HEK293T (cell line): ENCODE measurements around the gene GALNT13.

Experiments
- CTCF ChIA-PET: fragments of 350-600 bp; formaldehyde crosslinking; extraction: SDS; loops from one replicate; lab custom pipeline; 2021; ENCODE audit warnings: antibody characterized with exemption, inconsistent platforms; lab: Yijun Ruan, JAX
- POLR2A ChIA-PET: fragments of 350-600 bp; formaldehyde crosslinking; extraction: SDS; loops from one replicate; lab custom pipeline; 2020; ENCODE audit warnings: antibody characterized with exemption, inconsistent platforms; lab: Yijun Ruan, JAX
- DNase-seq: peaks from one replicate; pipeline ENCODE4 v3.0.0; 2012; ENCODE audit warnings: mixed read lengths; ENCODE audit errors: extremely low spot score
- ARNT ChIP-seq: fragments of 450-650 bp; IDR thresholded peaks from 2 replicates; pipeline ENCODE4 v1.6.1; 2017; ENCODE audit warnings: mild to moderate bottlenecking
- BHLHE40 ChIP-seq: fragments of 450-650 bp; IDR thresholded peaks from 2 replicates; pipeline ENCODE4 v1.6.1; 2016; ENCODE audit warnings: mild to moderate bottlenecking, moderate library complexity, borderline replicate concordance
- CTBP1 ChIP-seq: fragments of 450-650 bp; IDR thresholded peaks from 2 replicates; pipeline ENCODE4 v1.6.1; 2016; ENCODE audit warnings: borderline replicate concordance
- ELF4 ChIP-seq: fragments of 450-650 bp; IDR thresholded peaks from 2 replicates; pipeline ENCODE4 v1.6.1; 2017; ENCODE audit warnings: antibody characterized with exemption
- FOXA1 ChIP-seq: fragments of 450-650 bp; IDR thresholded peaks from 2 replicates; pipeline ENCODE4 v1.6.1; 2016; ENCODE audit warnings: mild to moderate bottlenecking
- FOXK2 ChIP-seq: fragments of 450-650 bp; IDR thresholded peaks from 2 replicates; pipeline ENCODE4 v1.6.1; 2016; ENCODE audit warnings: mild to moderate bottlenecking
- FOXM1 ChIP-seq: fragments of 450-650 bp; IDR thresholded peaks from 2 replicates; pipeline ENCODE4 v1.6.1; 2017; ENCODE audit warnings: mild to moderate bottlenecking, borderline replicate concordance
- HDGF ChIP-seq: fragments of 450-650 bp; IDR thresholded peaks from 2 replicates; pipeline ENCODE4 v1.6.1; 2017; ENCODE audit warnings: antibody characterized with exemption, borderline replicate concordance
- L3MBTL2 ChIP-seq: fragments of 450-650 bp; conservative IDR thresholded peaks from 2 replicates; pipeline ENCODE4 v1.6.1; 2016; ENCODE audit warnings: mild to moderate bottlenecking
- LEF1 ChIP-seq: fragments of 450-650 bp; IDR thresholded peaks from 2 replicates; pipeline ENCODE4 v1.6.1; 2017; ENCODE audit warnings: mild to moderate bottlenecking, borderline replicate concordance
- NFRKB ChIP-seq: fragments of 450-650 bp; IDR thresholded peaks from 2 replicates; pipeline ENCODE4 v1.6.1; 2016; ENCODE audit warnings: mild to moderate bottlenecking, moderate library complexity
- PKNOX1 ChIP-seq: fragments of 450-650 bp; IDR thresholded peaks from 2 replicates; pipeline ENCODE4 v1.6.1; 2016
- SP1 ChIP-seq: fragments of 450-650 bp; IDR thresholded peaks from 2 replicates; pipeline ENCODE4 v1.6.1; 2017
- SUZ12 ChIP-seq: fragments of 450-650 bp; IDR thresholded peaks from 2 replicates; pipeline ENCODE4 v1.6.1; 2016; ENCODE audit warnings: mild to moderate bottlenecking
- TARDBP ChIP-seq: fragments of 450-650 bp; IDR thresholded peaks from 2 replicates; pipeline ENCODE4 v1.6.1; 2016
- ZNF384 ChIP-seq: fragments of 450-650 bp; IDR thresholded peaks from 2 replicates; pipeline ENCODE4 v1.6.1; 2016

Gene GALNT13

DNA sequence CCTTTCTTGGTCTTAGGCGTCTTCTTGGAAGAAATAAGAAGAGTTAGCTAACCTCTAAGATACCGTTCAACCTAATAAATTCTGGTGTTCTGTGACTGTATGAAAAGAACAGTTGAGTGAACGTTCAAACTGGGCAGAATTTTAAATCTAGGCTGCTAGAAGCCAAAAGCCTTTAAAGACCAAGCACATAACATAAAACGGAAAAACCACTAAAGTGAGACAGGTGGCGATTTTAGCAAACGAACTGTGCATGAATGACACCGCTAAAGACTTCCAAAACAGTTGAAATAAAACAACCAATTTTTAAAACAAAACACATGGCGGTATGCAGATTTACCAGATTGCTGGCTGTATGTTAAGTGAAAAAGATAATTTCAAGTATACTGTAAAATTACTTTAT, 73.1 kb downstream of the GALNT13 start:
- POLR2A ChIA-PET, result no interaction called here
- TF ChIP-seq ARNT (no peak), TARDBP (no peak), SP1 (no peak), ELF4 (no peak), HDGF (no peak)
- DNase-seq, result no peak
- CTCF ChIA-PET, result no interaction called here

GRCh38 chr2:153946036-153946435, 74.3 kb downstream of the GALNT13 start:
- CTCF ChIA-PET, result no interaction called here
- POLR2A ChIA-PET, result no interaction called here
- TF ChIP-seq L3MBTL2 (no peak), BHLHE40 (no peak), LEF1 (no peak), ELF4 (no peak), SUZ12 (no peak), FOXK2 (no peak), ZNF384 (no peak), FOXA1 (no peak), HDGF (no peak)

GRCh38 chr2:153953761-153954160, 82.0 kb downstream of the GALNT13 start:
- POLR2A ChIA-PET, result no interaction called here
- no peak for DNase-seq
- TF ChIP-seq ZNF384, result no peak
- no peak for TF ChIP-seq TARDBP
- TF ChIP-seq SUZ12, result no peak
- no peak for TF ChIP-seq NFRKB
- TF ChIP-seq LEF1, result no peak
- no peak for TF ChIP-seq PKNOX1
- no peak for TF ChIP-seq CTBP1
- no peak for TF ChIP-seq FOXK2
- TF ChIP-seq HDGF, result no peak
- CTCF ChIA-PET, result no interaction called here

More at GRCh38 chr2:153946036-153946435, 74.3 kb downstream of the GALNT13 start:
- DNase-seq, result no peak

- no peak for DNase-seq
- TF ChIP-seq PKNOX1 (no peak), LEF1 (no peak), FOXK2 (no peak), FOXM1 (no peak), HDGF (no peak), ARNT (no peak), ZNF384 (no peak), FOXA1 (no peak), NFRKB (no peak), ELF4 (no peak), CTBP1 (no peak), SUZ12 (no peak), BHLHE40 (no peak), L3MBTL2 (no peak), SP1 (no peak), TARDBP (no peak)
- CTCF ChIA-PET, result no interaction called here
- POLR2A ChIA-PET, result no interaction called here
Observed at GRCh38 chr2:153963256-153963655, 91.5 kb downstream of the GALNT13 start.

GRCh38 chr2:153967248-153967973, 95.7 kb downstream of the GALNT13 start:
- no peak for DNase-seq
- ChIA-PET POLR2A (no interaction called here), CTCF (no interaction called here)
- TF ChIP-seq PKNOX1, result no peak
- no peak for TF ChIP-seq NFRKB
- TF ChIP-seq TARDBP, result no peak
- no peak for TF ChIP-seq FOXK2
- no peak for TF ChIP-seq ZNF384
- no peak for TF ChIP-seq FOXM1
- TF ChIP-seq L3MBTL2, result no peak
- no peak for TF ChIP-seq SP1
- TF ChIP-seq LEF1, result no peak
- TF ChIP-seq BHLHE40, result no peak
- no peak for TF ChIP-seq SUZ12
- no peak for TF ChIP-seq FOXA1

DNA sequence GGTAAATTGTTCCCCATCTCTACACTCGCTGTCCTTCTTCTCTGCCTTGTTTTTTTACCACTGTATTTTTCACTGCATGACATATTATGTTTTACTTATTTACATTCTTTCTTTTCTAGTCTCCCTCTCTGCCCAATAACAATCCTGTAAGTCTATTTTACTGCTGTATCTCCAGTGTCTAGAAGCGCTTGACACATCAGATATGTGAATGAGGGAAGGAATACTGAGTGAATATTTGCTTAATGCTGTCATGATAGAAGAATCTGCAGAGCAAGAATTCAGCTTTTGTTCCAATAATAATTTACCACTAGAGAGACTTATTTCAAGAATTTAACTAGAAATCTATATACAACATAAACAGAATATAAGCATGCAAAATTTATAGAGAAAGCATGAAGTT, 99.5 kb downstream of the GALNT13 start:
- no peak for DNase-seq
- ChIA-PET POLR2A (no interaction called here), CTCF (interaction anchor here (0.7 kb wide), 1 partner anchor 1112 kb away, joined by 3 read pairs; no protein-coding TSS in a partner anchor)
- TF ChIP-seq PKNOX1 (no peak), HDGF (no peak), FOXK2 (no peak), L3MBTL2 (no peak), SP1 (no peak), FOXM1 (no peak), ARNT (no peak)
